ENCODE measurements around the gene DERA. TPM values are rescaled to one million over a fixed set of nuclear protein-coding genes. Genes with fewer than 3 reads are reported as not detected.
"Not testable (repeated sequence)": the region's sequence is repeated elsewhere in the genome, so short reads cannot be mapped to it uniquely, and the experiment has no call there.

Gene DERA
- total RNA-seq, 2 experiments from 2014 or later, result 30.9 to 35.7 TPM

DNA sequence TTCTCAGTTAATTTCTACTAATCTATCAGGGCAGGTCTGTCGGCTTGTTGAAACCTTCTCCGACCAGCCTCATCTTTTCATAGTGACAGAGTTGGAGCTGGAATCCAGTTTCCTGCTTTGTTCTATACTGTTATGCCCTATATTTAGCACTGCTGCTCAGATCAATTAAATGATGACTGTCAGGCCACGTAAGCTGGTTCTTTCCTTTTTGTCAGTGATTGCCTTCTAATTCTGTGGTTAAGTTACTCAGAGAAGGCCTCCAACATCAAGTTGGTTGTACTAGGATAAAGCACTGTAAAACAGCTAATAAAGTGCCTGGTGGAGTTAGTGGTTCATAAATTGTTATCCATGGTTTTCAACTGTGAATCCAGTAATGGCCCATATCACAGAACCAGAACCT is 22.6 kb downstream of the DERA start:
- Mint-ChIP-seq H3K27me3 (no peaks in the 10 kb centered on the region), H3K4me3 (no peak overlapping the region), H3K9me3 (ENCODE audit: low read depth) (peaks cover 8% of the 10 kb centered on the region), H3K4me1 (peaks cover 5% of the 10 kb centered on the region), H3K27ac (no peak overlapping the region), H3K36me3 (ENCODE audit: low read depth) (peaks cover 11% of the 10 kb centered on the region)
- ChIA-PET CTCF (no interaction called here), POLR2A (no interaction called here)
- ATAC-seq (no peak), DNase-seq (no peak)
- intact Hi-C loops (cut with DNase I, micrococcal nuclease), result no loop called here

GRCh38 chr12:15936751-15937150 is 25.6 kb downstream of the DERA start:
- H3K27me3 Mint-ChIP-seq, result no peaks in the 10 kb centered on the region
- no peak for DNase-seq
- peaks cover 2% of the 10 kb centered on the region for H3K4me1 Mint-ChIP-seq
- intact Hi-C loops (cut with DNase I, micrococcal nuclease), result no loop called here
- no peak overlapping the region for H3K4me3 Mint-ChIP-seq
- no peak overlapping the region for H3K27ac Mint-ChIP-seq
- no peak for ATAC-seq
- CTCF ChIA-PET, result interaction anchor here (0.6 kb wide), 1 partner anchor 28 kb away, joined by 3 read pairs; no protein-coding TSS in a partner anchor
- POLR2A ChIA-PET, result no interaction called here
- H3K36me3 Mint-ChIP-seq (ENCODE audit: low read depth), result peaks cover 20% of the 10 kb centered on the region
- H3K9me3 Mint-ChIP-seq (ENCODE audit: low read depth), result peaks cover 17% of the 10 kb centered on the region

DNA sequence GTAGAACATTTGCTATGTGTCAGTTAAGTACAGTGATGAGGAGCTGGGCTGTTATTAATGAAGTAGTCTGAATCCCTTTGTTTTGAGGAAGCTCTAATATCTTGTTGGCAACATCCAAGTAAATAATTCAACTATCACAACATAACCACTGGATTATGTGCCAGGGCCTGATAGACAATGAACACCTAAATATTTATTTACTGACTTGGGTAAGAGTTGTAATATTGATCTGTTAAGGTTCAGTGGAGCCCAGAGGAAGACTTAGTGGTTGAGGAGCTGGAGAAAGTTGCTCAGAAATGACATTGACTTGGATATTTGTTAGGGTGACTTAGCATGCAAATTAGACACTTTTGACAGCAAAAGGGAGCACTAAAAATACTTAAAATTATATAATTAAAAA is 26.8 kb downstream of the DERA start:
- Mint-ChIP-seq H3K27ac (no peak overlapping the region), H3K27me3 (no peaks in the 10 kb centered on the region), H3K36me3 (ENCODE audit: low read depth) (peaks cover 25% of the 10 kb centered on the region), H3K9me3 (ENCODE audit: low read depth) (peaks cover 23% of the 10 kb centered on the region), H3K4me3 (no peak overlapping the region), H3K4me1 (no peaks in the 10 kb centered on the region)
- POLR2A ChIA-PET, result no interaction called here
- no peak for ATAC-seq
- DNase-seq, result no peak
- CTCF ChIA-PET, result no interaction called here
- intact Hi-C loops (cut with DNase I, micrococcal nuclease), result no loop called here

DNA sequence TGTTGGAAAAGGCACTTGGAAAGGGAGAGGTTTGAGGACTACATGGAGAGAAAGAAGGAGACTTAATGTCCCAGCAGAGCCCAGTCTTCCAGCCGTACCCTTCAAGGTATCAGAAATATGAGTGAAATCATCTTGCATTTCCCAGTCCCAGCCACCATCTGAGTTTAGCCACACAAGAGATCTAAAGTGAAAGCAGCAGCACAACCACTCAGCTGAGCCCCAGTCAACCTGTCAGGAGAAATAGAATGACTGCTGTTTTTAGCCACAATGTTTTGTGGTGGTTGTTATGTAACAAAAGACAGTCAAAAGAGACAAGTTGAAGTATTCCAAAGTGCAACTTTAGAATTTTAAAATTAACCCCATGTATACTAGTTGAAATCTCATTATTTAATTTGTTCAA is 28.0 kb downstream of the DERA start:
- CTCF ChIA-PET, result interaction anchor here (1.0 kb wide), 1 partner anchor 19 kb away, joined by 4 read pairs; no protein-coding TSS in a partner anchor
- intact Hi-C loops (cut with DNase I, micrococcal nuclease), result no loop called here
- ATAC-seq, result no peak
- no peak overlapping the region for H3K27ac Mint-ChIP-seq
- peaks cover 27% of the 10 kb centered on the region for H3K36me3 Mint-ChIP-seq (ENCODE audit: low read depth)
- POLR2A ChIA-PET, result no interaction called here
- no peak overlapping the region for H3K4me3 Mint-ChIP-seq
- no peaks in the 10 kb centered on the region for H3K4me1 Mint-ChIP-seq
- no peak for DNase-seq
- no peaks in the 10 kb centered on the region for H3K27me3 Mint-ChIP-seq
- H3K9me3 Mint-ChIP-seq (ENCODE audit: low read depth), result peaks cover 23% of the 10 kb centered on the region

GRCh38 chr12:15942475-15942874 is 31.3 kb downstream of the DERA start:
- CTCF ChIA-PET, result no interaction called here
- Mint-ChIP-seq H3K36me3 (ENCODE audit: low read depth) (peaks cover 40% of the 10 kb centered on the region), H3K4me3 (no peak overlapping the region), H3K4me1 (no peaks in the 10 kb centered on the region), H3K9me3 (ENCODE audit: low read depth) (peaks cover 23% of the 10 kb centered on the region), H3K27ac (no peak overlapping the region), H3K27me3 (no peaks in the 10 kb centered on the region)
- DNase-seq (no peak), ATAC-seq (no peak)
- intact Hi-C loops (cut with DNase I, micrococcal nuclease), result no loop called here
- POLR2A ChIA-PET, result no interaction called here

DNA sequence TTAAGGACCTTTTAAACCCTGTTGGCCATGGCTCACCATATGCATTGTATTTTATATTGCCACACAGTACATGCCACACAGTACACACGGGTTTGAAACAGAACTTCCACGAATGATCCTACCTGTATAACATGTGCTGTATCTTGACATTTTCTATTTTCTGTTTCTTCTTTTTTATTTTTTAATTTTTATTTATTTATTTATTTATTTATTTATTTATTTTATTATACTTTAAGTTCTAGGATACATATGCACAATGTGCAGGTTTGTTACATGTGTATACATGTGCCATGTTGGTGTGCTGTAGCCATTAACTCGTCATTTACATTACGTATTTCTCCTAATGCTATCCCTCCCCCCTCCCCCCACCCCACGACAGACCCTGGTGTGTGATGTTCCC is 32.4 kb downstream of the DERA start:
- DNase-seq; H3K4me3 Mint-ChIP-seq; CTCF ChIA-PET; H3K27me3 Mint-ChIP-seq; POLR2A ChIA-PET; intact Hi-C loops (cut with DNase I, micrococcal nuclease); H3K4me1 Mint-ChIP-seq; ATAC-seq; H3K27ac Mint-ChIP-seq: not testable (repeated sequence)
- Mint-ChIP-seq H3K9me3 (ENCODE audit: low read depth) (peaks cover 22% of the 10 kb centered on the region), H3K36me3 (ENCODE audit: low read depth) (peaks cover 39% of the 10 kb centered on the region)

DNA sequence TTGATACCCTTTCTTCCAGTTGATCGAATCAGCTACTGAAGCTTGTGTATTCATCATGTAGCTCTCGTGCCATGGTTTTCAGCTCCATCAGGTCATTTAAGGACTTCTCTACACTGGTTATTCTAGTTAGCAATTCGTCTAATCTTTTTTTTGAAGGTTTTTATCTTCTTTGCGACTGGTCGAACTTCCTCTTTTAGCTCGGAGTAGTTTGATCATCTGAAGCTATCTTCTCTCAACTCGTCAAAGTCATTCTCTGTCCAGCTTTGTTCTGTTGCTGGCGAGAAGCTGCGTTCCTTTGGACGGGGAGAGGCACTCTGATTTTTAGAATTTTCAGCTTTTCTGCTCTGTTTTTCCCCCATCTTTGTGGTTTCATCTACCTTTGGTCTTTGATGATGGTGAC is 37.3 kb downstream of the DERA start:
- peaks cover 24% of the 10 kb centered on the region for H3K36me3 Mint-ChIP-seq (ENCODE audit: low read depth)
- POLR2A ChIA-PET; DNase-seq; H3K27me3 Mint-ChIP-seq; H3K4me1 Mint-ChIP-seq; H3K9me3 Mint-ChIP-seq (ENCODE audit: low read depth); CTCF ChIA-PET; H3K27ac Mint-ChIP-seq; intact Hi-C loops (cut with DNase I, micrococcal nuclease); ATAC-seq; H3K4me3 Mint-ChIP-seq: not testable (repeated sequence)

GRCh38 chr12:15955281-15955680 is 44.1 kb downstream of the DERA start:
- Mint-ChIP-seq H3K27me3 (no peaks in the 10 kb centered on the region), H3K4me1 (no peaks in the 10 kb centered on the region), H3K9me3 (ENCODE audit: low read depth) (no peaks in the 10 kb centered on the region), H3K27ac (no peak overlapping the region), H3K36me3 (ENCODE audit: low read depth) (peaks cover 7% of the 10 kb centered on the region), H3K4me3 (no peak overlapping the region)
- DNase-seq (no peak), ATAC-seq (no peak)
- ChIA-PET CTCF (no interaction called here), POLR2A (no interaction called here)
- intact Hi-C loops (cut with DNase I, micrococcal nuclease), result no loop called here

DNA sequence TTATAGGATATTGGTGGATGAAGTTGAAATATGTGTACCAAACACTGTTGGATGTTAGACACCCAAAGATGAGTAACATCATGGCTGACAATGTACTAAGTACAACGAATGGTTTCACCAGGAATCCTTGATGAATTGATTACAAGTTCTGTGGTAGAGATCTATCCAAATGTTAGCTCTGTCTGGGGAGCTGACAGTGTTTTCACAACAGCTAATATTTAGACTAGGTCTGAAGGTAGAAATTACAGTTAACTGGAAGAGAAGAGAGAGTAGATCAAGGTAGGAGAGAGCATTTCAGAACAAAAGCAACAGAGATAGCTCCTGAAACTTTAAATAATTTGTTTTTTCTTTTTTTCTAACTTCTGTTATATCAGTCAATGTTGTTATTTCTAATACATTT is 44.9 kb downstream of the DERA start:
- CTCF ChIA-PET, result no interaction called here
- DNase-seq (no peak), ATAC-seq (no peak)
- H3K27ac Mint-ChIP-seq, result no peak overlapping the region
- POLR2A ChIA-PET, result no interaction called here
- no peaks in the 10 kb centered on the region for H3K27me3 Mint-ChIP-seq
- H3K4me3 Mint-ChIP-seq, result no peak overlapping the region
- intact Hi-C loops (cut with DNase I, micrococcal nuclease), result no loop called here
- peaks cover 12% of the 10 kb centered on the region for H3K36me3 Mint-ChIP-seq (ENCODE audit: low read depth)
- no peaks in the 10 kb centered on the region for H3K4me1 Mint-ChIP-seq
- no peaks in the 10 kb centered on the region for H3K9me3 Mint-ChIP-seq (ENCODE audit: low read depth)

GRCh38 chr12:15956413-15957185 is 45.5 kb downstream of the DERA start:
- H3K4me1 Mint-ChIP-seq, result no peaks in the 10 kb centered on the region
- ChIA-PET POLR2A (interaction anchor here (0.7 kb wide), 1 partner anchor 567 kb away, joined by 3 read pairs; no protein-coding TSS in a partner anchor), CTCF (no interaction called here)
- intact Hi-C loops (cut with DNase I, micrococcal nuclease), result no loop called here
- no peak for DNase-seq
- peaks cover 14% of the 10 kb centered on the region for H3K36me3 Mint-ChIP-seq (ENCODE audit: low read depth)
- H3K27ac Mint-ChIP-seq, result no peak overlapping the region
- H3K4me3 Mint-ChIP-seq, result no peak overlapping the region
- no peak for ATAC-seq
- no peaks in the 10 kb centered on the region for H3K9me3 Mint-ChIP-seq (ENCODE audit: low read depth)
- H3K27me3 Mint-ChIP-seq, result no peaks in the 10 kb centered on the region

- Mint-ChIP-seq H3K27me3 (no peaks in the 10 kb centered on the region), H3K36me3 (ENCODE audit: low read depth) (peaks cover 28% of the 10 kb centered on the region), H3K27ac (no peak overlapping the region), H3K4me1 (no peaks in the 10 kb centered on the region), H3K4me3 (no peak overlapping the region), H3K9me3 (ENCODE audit: low read depth) (no peaks in the 10 kb centered on the region)
- ChIA-PET CTCF (no interaction called here), POLR2A (no interaction called here)
- ATAC-seq (no peak), DNase-seq (no peak)
- intact Hi-C loops (cut with DNase I, micrococcal nuclease), result no loop called here
Observed at GRCh38 chr12:15962760-15963159, 51.6 kb downstream of the DERA start.

GRCh38 chr12:15963271-15963670 is 52.1 kb downstream of the DERA start:
- intact Hi-C loops (cut with DNase I, micrococcal nuclease), result no loop called here
- ATAC-seq (no peak), DNase-seq (no peak)
- Mint-ChIP-seq H3K4me3 (no peak overlapping the region), H3K9me3 (ENCODE audit: low read depth) (no peaks in the 10 kb centered on the region), H3K27me3 (no peaks in the 10 kb centered on the region), H3K36me3 (ENCODE audit: low read depth) (peaks cover 28% of the 10 kb centered on the region), H3K4me1 (no peaks in the 10 kb centered on the region), H3K27ac (no peak overlapping the region)
- ChIA-PET POLR2A (no interaction called here), CTCF (no interaction called here)

Measured in activated CD4-positive, alpha-beta T cell treated with anti-CD3 and anti-CD28 coated beads for 36 hours (primary cell).